Measurements from ENCODE around the gene SUCO.
"Not testable (repeated sequence)": the region's sequence is repeated elsewhere in the genome, so short reads cannot be mapped to it uniquely, and the experiment has no call there.

Gene SUCO

GRCh38 chr1:172566196-172566997 is 33.4 kb downstream of the SUCO start:
- DNase-seq (ENCODE audit: low read depth), result no peak

GRCh38 chr1:172567720-172568119 is 34.8 kb downstream of the SUCO start:
- no peak for DNase-seq (ENCODE audit: low read depth)

GRCh38 chr1:172574080-172574479 is 41.1 kb downstream of the SUCO start:
- no peak for DNase-seq (ENCODE audit: low read depth)

GRCh38 chr1:172578586-172578985 is 45.6 kb downstream of the SUCO start:
- DNase-seq (ENCODE audit: low read depth), result no peak

GRCh38 chr1:172581273-172581672 is 48.3 kb downstream of the SUCO start:
- DNase-seq (ENCODE audit: low read depth), result no peak

GRCh38 chr1:172581779-172582178 is 48.8 kb downstream of the SUCO start:
- no peak for DNase-seq (ENCODE audit: low read depth)

GRCh38 chr1:172582889-172583288 is 49.9 kb downstream of the SUCO start:
- DNase-seq (ENCODE audit: low read depth), result no peak

GRCh38 chr1:172585348-172585747 is 52.4 kb downstream of the SUCO start:
- DNase-seq (ENCODE audit: low read depth), result no peak

- no peak for DNase-seq (ENCODE audit: low read depth)
Measured at GRCh38 chr1:172585861-172586260, 52.9 kb downstream of the SUCO start.

GRCh38 chr1:172588296-172589291 is 55.6 kb downstream of the SUCO start:
- peak; percentile 4 for DNase-seq (ENCODE audit: low read depth)

- no peak for DNase-seq (ENCODE audit: low read depth)
Measured at GRCh38 chr1:172589553-172589952, 56.6 kb downstream of the SUCO start.

GRCh38 chr1:172591429-172591828 is 58.5 kb downstream of the SUCO start:
- DNase-seq (ENCODE audit: low read depth), result not testable (repeated sequence)

- not testable (repeated sequence) for DNase-seq (ENCODE audit: low read depth)
Measured at GRCh38 chr1:172595066-172595465, 62.1 kb downstream of the SUCO start.

GRCh38 chr1:172596782-172597181 is 63.8 kb downstream of the SUCO start:
- DNase-seq (ENCODE audit: low read depth), result not testable (repeated sequence)

GRCh38 chr1:172599912-172600311 is 67.0 kb downstream of the SUCO start:
- DNase-seq (ENCODE audit: low read depth), result no peak

GRCh38 chr1:172600615-172601014 is 67.7 kb downstream of the SUCO start:
- no peak for DNase-seq (ENCODE audit: low read depth)

- no peak for DNase-seq (ENCODE audit: low read depth)
Measured at GRCh38 chr1:172601046-172601630, 68.2 kb downstream of the SUCO start.

- DNase-seq (ENCODE audit: low read depth), result no peak
Measured at GRCh38 chr1:172602706-172603105, 69.8 kb downstream of the SUCO start.

- DNase-seq (ENCODE audit: low read depth), result no peak
Measured at GRCh38 chr1:172603816-172604215, 70.9 kb downstream of the SUCO start.

- no peak for DNase-seq (ENCODE audit: low read depth)
Measured at GRCh38 chr1:172605641-172606040, 72.7 kb downstream of the SUCO start.

- no peak for DNase-seq (ENCODE audit: low read depth)
Measured at GRCh38 chr1:172607145-172607544, 74.2 kb downstream of the SUCO start.

GRCh38 chr1:172608098-172608601 is 75.2 kb downstream of the SUCO start:
- DNase-seq (ENCODE audit: low read depth), result no peak

Measured in activated T-cell treated with anti-CD3 and anti-CD28 coated beads for 48 hours (primary cell).